Measurements from ENCODE around the gene TAT.

The TAT gene

DNA sequence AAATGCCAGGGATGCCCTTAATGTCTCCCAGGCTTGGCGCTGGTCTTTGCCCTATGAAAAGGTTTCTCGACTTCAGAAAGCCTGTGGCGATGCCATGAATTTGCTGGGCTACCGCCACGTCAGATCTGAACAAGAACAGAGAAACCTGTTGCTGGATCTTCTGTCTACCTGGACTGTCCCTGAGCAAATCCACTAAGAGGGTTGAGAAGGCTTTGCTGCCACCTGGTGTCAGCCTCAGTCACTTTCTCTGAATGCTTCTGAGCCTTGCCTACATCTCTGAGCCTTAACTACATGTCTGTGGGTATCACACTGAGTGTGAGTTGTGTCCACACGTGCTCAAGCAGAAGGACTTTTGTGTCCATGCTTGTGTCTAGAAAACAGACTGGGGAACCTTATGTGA lies 39.2 kb downstream of the TAT start:
- DNase-seq (ENCODE audit: low spot score): peak; percentile 31

DNA sequence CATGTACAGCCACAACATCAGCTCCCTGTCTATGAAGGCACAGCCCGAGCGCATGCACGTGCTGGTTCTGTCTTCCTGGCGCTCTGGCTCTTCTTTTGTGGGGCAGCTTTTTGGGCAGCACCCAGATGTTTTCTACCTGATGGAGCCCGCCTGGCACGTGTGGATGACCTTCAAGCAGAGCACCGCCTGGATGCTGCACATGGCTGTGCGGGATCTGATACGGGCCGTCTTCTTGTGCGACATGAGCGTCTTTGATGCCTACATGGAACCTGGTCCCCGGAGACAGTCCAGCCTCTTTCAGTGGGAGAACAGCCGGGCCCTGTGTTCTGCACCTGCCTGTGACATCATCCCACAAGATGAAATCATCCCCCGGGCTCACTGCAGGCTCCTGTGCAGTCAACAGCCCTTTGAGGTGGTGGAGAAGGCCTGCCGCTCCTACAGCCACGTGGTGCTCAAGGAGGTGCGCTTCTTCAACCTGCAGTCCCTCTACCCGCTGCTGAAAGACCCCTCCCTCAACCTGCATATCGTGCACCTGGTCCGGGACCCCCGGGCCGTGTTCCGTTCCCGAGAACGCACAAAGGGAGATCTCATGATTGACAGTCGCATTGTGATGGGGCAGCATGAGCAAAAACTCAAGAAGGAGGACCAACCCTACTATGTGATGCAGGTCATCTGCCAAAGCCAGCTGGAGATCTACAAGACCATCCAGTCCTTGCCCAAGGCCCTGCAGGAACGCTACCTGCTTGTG lies 40.0 kb downstream of the TAT start:
- DNase-seq (ENCODE audit: low spot score): no peak

DNA sequence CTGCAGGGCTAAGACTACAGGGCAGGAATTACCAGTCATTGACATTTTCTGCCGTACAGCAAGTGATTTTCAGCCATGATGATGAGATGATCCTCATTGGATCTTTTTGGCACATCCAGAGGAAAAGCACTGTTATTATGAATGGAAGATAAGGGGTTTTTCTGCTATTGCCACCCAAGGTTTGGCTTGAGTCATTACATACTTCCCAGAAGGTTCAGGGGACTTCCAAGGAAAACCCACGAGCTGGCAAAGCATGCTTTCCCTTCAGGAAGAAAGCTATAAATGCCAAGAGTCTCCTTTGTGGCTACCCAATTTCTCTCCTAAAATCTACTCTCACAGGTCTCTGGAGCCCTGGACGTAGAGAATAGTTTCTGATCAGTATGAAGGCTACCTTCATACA lies 44.5 kb downstream of the TAT start:
- no peak for DNase-seq (ENCODE audit: low spot score)

DNA sequence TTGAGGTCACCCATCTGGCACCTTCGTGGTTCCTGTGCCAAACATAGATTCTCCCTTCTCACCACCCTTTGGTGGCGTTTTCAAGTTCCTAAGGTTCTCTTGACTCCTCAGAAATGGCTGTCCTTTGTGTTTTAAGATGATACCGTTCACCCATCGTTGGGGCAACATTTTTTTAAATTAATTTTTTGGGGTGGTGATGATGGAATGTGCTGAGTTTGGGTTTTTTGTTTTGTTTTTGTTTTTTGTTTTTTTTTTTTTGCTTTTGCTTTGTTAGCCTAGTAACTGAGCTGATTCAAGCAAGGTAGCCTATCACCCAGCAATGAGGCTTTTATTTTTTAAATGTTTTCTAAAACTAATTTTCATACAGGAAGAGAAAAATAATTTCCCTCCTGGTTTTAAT lies 48.0 kb downstream of the TAT start:
- DNase-seq (ENCODE audit: low spot score): no peak

- DNase-seq (ENCODE audit: low spot score): no peak
Observed at GRCh38 chr16:71528257-71528656, 48.6 kb downstream of the TAT start.

DNA sequence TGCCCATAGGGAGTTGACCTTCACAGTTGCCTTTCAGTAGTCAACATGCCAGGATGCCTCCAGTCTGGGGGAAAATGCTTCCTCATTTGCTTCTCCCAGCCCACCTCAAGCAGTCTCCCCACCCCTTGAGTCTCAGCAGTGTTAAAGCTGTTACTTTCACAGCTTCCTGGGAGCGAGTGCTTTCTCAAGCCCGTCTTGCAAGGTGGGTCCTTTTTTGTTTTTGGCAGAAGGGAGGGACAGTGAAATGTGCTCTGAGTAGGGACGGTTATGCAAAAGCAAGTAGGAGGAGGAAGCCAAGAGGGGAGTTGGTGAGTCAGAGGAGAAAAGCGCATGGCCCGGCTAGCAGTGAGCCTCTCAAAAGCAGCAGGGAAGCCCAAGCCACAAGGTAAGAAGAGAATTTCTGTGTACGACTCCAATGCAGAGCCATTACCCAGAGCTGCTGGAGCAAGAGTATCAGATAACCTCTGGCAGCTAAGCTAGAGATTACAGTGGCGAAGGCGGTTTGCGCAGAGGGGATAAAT lies 50.7 kb downstream of the TAT start, which contains the start of gene CHST4:
CHST4 (plus strand) TSS at position 316 of the 521 bp plus-strand sequence. CDS start 10,252 bp downstream, outside the sequence.
- DNase-seq (ENCODE audit: low spot score): peak; percentile 43

- DNase-seq (ENCODE audit: low spot score): no peak
Observed at GRCh38 chr16:71524566-71525553, 52.0 kb downstream of the TAT start.

DNA sequence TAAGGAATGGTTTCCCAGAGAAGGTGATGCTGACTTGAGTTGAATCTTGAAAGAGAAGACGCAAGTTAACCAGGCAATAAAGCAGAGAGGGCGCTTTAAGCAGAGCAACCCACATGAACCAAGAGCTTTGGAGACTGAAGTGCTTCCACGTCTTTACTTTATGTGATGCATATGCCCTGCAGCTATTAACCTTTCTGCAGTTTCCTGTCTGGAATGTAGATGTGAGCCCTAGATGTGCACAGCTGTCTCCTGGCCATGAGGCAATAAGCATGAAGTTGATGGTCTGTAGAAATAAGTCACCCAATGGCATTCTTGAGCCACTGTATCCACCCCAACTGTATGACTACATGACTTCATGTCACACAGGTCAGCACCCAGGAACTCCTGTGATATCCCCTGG lies 56.3 kb downstream of the TAT start:
- DNase-seq (ENCODE audit: low spot score): no peak
